ENCODE data around the gene SMIM5.

The SMIM5 gene

GRCh38 chr17:75629157-75629556 is 4.1 kb upstream of the SMIM5 start:
- Histone ChIP-seq H3K36me3 (ENCODE audit: control insufficient read depth, insufficient read depth, low read length, severe bottlenecking) (peaks cover 3% of the 10 kb centered on the region), H3K4me3 (ENCODE audit: low read length) (no peak overlapping the region), H3K4me1 (ENCODE audit: control insufficient read depth, insufficient read depth, low read length) (peaks cover 16% of the 10 kb centered on the region), H3K27me3 (replicated peaks; ENCODE audit: control insufficient read depth, insufficient read depth, low read length) (no peaks in the 10 kb centered on the region), H3K9me3 (ENCODE audit: control insufficient read depth, low read length) (no peaks in the 10 kb centered on the region), H3K9ac (ENCODE audit: low read length) (no peak overlapping the region)
- DNase-seq (ENCODE audit: low read depth) = no peak

- no peak overlapping the region for H3K9ac ChIP-seq (ENCODE audit: low read length)
- no peak for DNase-seq (ENCODE audit: low read depth)
- no peaks in the 10 kb centered on the region for H3K9me3 ChIP-seq (ENCODE audit: control insufficient read depth, low read length)
- peaks cover 3% of the 10 kb centered on the region for H3K36me3 ChIP-seq (ENCODE audit: control insufficient read depth, insufficient read depth, low read length, severe bottlenecking)
- no peak overlapping the region for H3K4me3 ChIP-seq (ENCODE audit: low read length)
- no peaks in the 10 kb centered on the region for H3K27me3 ChIP-seq (replicated peaks; ENCODE audit: control insufficient read depth, insufficient read depth, low read length)
- peaks cover 20% of the 10 kb centered on the region for H3K4me1 ChIP-seq (ENCODE audit: control insufficient read depth, insufficient read depth, low read length)
Observed at GRCh38 chr17:75630071-75630917, 2.9 kb upstream of the SMIM5 start.

- no peaks in the 10 kb centered on the region for H3K9me3 ChIP-seq (ENCODE audit: control insufficient read depth, low read length)
- DNase-seq (ENCODE audit: low read depth) = no peak
- H3K4me1 ChIP-seq (ENCODE audit: control insufficient read depth, insufficient read depth, low read length) = peaks cover 20% of the 10 kb centered on the region
- H3K4me3 ChIP-seq (ENCODE audit: low read length) = no peak overlapping the region
- H3K36me3 ChIP-seq (ENCODE audit: control insufficient read depth, insufficient read depth, low read length, severe bottlenecking) = peaks cover 3% of the 10 kb centered on the region
- no peak overlapping the region for H3K9ac ChIP-seq (ENCODE audit: low read length)
- no peaks in the 10 kb centered on the region for H3K27me3 ChIP-seq (replicated peaks; ENCODE audit: control insufficient read depth, insufficient read depth, low read length)
Observed at GRCh38 chr17:75631353-75631752, 1.9 kb upstream of the SMIM5 start.

- H3K36me3 ChIP-seq (ENCODE audit: control insufficient read depth, insufficient read depth, low read length, severe bottlenecking) = peaks cover 3% of the 10 kb centered on the region
- peaks cover 20% of the 10 kb centered on the region for H3K4me1 ChIP-seq (ENCODE audit: control insufficient read depth, insufficient read depth, low read length)
- DNase-seq (ENCODE audit: low read depth) = no peak
- no peak overlapping the region for H3K4me3 ChIP-seq (ENCODE audit: low read length)
- H3K9ac ChIP-seq (ENCODE audit: low read length) = peak overlapping the region; percentile 34
- no peaks in the 10 kb centered on the region for H3K9me3 ChIP-seq (ENCODE audit: control insufficient read depth, low read length)
- no peaks in the 10 kb centered on the region for H3K27me3 ChIP-seq (replicated peaks; ENCODE audit: control insufficient read depth, insufficient read depth, low read length)
Observed at GRCh38 chr17:75632428-75632827, 806 bp upstream of the SMIM5 start.

DNA sequence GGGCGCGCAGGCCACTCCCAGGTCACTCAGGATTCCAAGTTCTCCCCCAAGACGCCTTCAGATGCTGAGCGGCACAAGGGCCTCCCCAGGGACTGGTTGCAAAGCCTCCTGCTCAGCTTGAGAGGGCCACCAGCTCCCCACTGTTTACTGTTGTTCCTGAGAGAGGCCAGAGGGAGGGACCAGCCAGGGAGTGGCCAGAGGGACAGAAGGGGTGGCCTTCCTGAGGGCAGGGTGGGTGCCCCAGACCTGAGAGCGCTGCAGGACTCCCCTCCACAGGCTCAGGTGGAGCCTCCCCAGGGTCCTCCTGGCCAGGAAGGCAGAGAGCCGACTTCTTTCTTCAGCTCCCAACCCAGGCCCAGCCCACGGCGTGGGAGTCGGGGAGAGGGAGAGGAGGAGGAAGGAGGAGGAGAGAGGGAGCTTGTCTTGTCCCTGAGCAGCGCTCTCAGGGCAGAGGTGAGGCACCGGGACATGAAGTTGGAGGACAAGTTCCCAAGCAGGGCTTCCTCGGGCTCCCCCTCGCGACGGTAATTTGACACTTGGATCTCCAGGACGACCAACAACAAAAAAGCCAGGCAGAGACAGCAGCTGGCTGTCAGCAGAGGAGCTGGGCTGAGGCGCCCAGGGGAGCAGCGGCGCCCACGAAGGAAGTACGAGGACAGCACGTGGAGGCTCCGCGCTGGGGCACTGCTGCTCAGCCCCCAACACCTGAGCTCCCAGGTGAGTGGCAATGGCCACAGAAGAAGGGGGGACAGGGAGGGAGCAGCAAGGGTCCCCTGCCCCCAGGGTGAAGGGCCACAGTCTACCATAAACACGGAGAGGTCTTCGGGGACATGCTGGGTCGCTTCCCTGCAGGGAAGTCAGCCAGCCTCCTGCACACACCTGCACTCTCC is 497 bp downstream of the SMIM5 start:
- no peaks in the 10 kb centered on the region for H3K9me3 ChIP-seq (ENCODE audit: control insufficient read depth, low read length)
- peak overlapping the region; percentile 39 for H3K9ac ChIP-seq (ENCODE audit: low read length)
- H3K36me3 ChIP-seq (ENCODE audit: control insufficient read depth, insufficient read depth, low read length, severe bottlenecking) = peaks cover 3% of the 10 kb centered on the region
- DNase-seq (ENCODE audit: low read depth) = peak; percentile 98
- no peaks in the 10 kb centered on the region for H3K27me3 ChIP-seq (replicated peaks; ENCODE audit: control insufficient read depth, insufficient read depth, low read length)
- peaks cover 20% of the 10 kb centered on the region for H3K4me1 ChIP-seq (ENCODE audit: control insufficient read depth, insufficient read depth, low read length)
- peak overlapping the region; percentile 4 for H3K4me3 ChIP-seq (ENCODE audit: low read length)

- peaks cover 20% of the 10 kb centered on the region for H3K4me1 ChIP-seq (ENCODE audit: control insufficient read depth, insufficient read depth, low read length)
- H3K4me3 ChIP-seq (ENCODE audit: low read length) = no peak overlapping the region
- H3K9me3 ChIP-seq (ENCODE audit: control insufficient read depth, low read length) = no peaks in the 10 kb centered on the region
- DNase-seq (ENCODE audit: low read depth) = no peak
- H3K36me3 ChIP-seq (ENCODE audit: control insufficient read depth, insufficient read depth, low read length, severe bottlenecking) = peaks cover 3% of the 10 kb centered on the region
- H3K9ac ChIP-seq (ENCODE audit: low read length) = peak overlapping the region; percentile 33
- H3K27me3 ChIP-seq (replicated peaks; ENCODE audit: control insufficient read depth, insufficient read depth, low read length) = no peaks in the 10 kb centered on the region
Observed at GRCh38 chr17:75634376-75634740, 1.1 kb downstream of the SMIM5 start.

DNA sequence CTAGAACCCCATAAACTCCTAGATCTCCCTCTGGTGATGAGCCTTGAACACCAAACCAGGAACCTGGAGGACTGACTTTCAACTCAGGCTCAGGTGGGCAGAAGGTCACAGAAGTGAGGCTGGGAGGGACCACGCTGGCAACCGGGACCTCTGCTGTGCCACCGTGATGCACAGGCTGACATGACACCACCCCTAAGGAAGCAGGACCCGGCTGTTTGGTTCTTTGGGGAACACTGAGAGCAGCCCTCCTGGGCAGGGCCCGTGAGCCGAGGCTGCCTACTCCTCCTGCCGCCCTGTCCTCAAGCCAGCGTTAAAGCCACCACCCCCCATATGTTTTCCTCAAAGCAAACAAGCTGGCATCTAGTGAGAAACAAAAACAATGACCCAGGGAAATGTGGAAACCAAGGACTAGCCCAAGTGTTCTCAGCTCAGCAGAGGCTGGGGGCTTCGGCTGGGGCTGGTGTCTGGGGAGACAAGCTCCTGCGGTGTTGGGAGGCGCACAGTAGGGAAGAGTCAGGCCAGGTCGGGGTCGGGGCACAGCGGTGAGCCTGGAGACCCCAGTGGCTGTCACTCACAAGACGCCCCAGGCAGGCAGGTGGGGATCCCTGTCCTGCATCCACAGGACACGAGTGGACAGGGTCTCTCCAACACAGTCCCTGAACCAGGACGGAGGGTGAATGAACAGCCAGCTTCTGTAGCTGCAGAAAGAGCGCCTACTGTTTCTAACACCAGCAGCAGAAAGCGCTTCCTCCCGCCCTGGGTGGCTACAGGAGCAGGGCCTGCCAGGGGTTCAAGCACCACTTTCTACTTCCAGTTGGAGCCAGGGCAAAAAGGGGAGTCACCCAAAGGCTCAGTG is 1.7 kb downstream of the SMIM5 start:
- no peaks in the 10 kb centered on the region for H3K27me3 ChIP-seq (replicated peaks; ENCODE audit: control insufficient read depth, insufficient read depth, low read length)
- no peak overlapping the region for H3K9ac ChIP-seq (ENCODE audit: low read length)
- no peak for DNase-seq (ENCODE audit: low read depth)
- no peaks in the 10 kb centered on the region for H3K9me3 ChIP-seq (ENCODE audit: control insufficient read depth, low read length)
- H3K36me3 ChIP-seq (ENCODE audit: control insufficient read depth, insufficient read depth, low read length, severe bottlenecking) = peaks cover 3% of the 10 kb centered on the region
- no peak overlapping the region for H3K4me3 ChIP-seq (ENCODE audit: low read length)
- peaks cover 20% of the 10 kb centered on the region for H3K4me1 ChIP-seq (ENCODE audit: control insufficient read depth, insufficient read depth, low read length)

GRCh38 chr17:75635610-75636202 is 2.5 kb downstream of the SMIM5 start:
- Histone ChIP-seq H3K9ac (ENCODE audit: low read length) (no peak overlapping the region), H3K9me3 (ENCODE audit: control insufficient read depth, low read length) (no peaks in the 10 kb centered on the region), H3K36me3 (ENCODE audit: control insufficient read depth, insufficient read depth, low read length, severe bottlenecking) (peaks cover 3% of the 10 kb centered on the region), H3K4me3 (ENCODE audit: low read length) (no peak overlapping the region), H3K4me1 (ENCODE audit: control insufficient read depth, insufficient read depth, low read length) (peaks cover 20% of the 10 kb centered on the region), H3K27me3 (replicated peaks; ENCODE audit: control insufficient read depth, insufficient read depth, low read length) (no peaks in the 10 kb centered on the region)
- DNase-seq (ENCODE audit: low read depth) = no peak

GRCh38 chr17:75636381-75637142 is 3.3 kb downstream of the SMIM5 start:
- no peak overlapping the region for H3K4me3 ChIP-seq (ENCODE audit: low read length)
- no peak overlapping the region for H3K9ac ChIP-seq (ENCODE audit: low read length)
- peaks cover 4% of the 10 kb centered on the region for H3K36me3 ChIP-seq (ENCODE audit: control insufficient read depth, insufficient read depth, low read length, severe bottlenecking)
- DNase-seq (ENCODE audit: low read depth) = no peak
- H3K4me1 ChIP-seq (ENCODE audit: control insufficient read depth, insufficient read depth, low read length) = peaks cover 20% of the 10 kb centered on the region
- no peaks in the 10 kb centered on the region for H3K9me3 ChIP-seq (ENCODE audit: control insufficient read depth, low read length)
- no peaks in the 10 kb centered on the region for H3K27me3 ChIP-seq (replicated peaks; ENCODE audit: control insufficient read depth, insufficient read depth, low read length)

DNA sequence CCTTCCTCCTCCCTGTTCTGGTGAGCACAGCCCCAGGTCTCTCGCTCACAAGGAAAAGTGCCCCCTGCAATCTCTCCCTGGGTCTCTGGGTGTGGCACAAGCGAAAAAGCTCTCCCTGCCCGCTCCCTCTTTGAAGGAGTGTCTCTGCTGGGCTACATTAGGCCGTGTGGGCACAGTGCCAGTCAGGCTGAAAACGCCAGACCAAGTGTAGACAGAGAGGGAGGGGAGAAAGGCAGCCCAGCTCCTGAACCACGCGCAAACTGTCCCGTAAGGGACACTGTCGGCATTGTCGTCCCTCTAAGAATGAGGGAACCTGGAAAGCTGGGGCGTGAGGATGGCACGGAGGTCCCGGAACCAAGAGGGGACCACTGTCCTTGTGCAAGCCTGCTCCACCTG is 3.9 kb downstream of the SMIM5 start:
- peaks cover 4% of the 10 kb centered on the region for H3K36me3 ChIP-seq (ENCODE audit: control insufficient read depth, insufficient read depth, low read length, severe bottlenecking)
- H3K9me3 ChIP-seq (ENCODE audit: control insufficient read depth, low read length) = no peaks in the 10 kb centered on the region
- H3K4me1 ChIP-seq (ENCODE audit: control insufficient read depth, insufficient read depth, low read length) = peaks cover 20% of the 10 kb centered on the region
- no peaks in the 10 kb centered on the region for H3K27me3 ChIP-seq (replicated peaks; ENCODE audit: control insufficient read depth, insufficient read depth, low read length)
- no peak overlapping the region for H3K4me3 ChIP-seq (ENCODE audit: low read length)
- no peak for DNase-seq (ENCODE audit: low read depth)
- H3K9ac ChIP-seq (ENCODE audit: low read length) = no peak overlapping the region
